ENCODE measurements around the gene MEGF10. TPM values are rescaled to one million over a fixed set of nuclear protein-coding genes. Genes with fewer than 3 reads are reported as not detected.

MEGF10 gene
- total and polyA plus RNA-seq, 8 donors = 0.17 to 1.7 (median 0.76) TPM

- ATAC-seq (no peak), DNase-seq (no peak)
- Histone ChIP-seq H3K4me1 (no peaks in the 10 kb centered on the region), H3K9me3 (no peaks in the 10 kb centered on the region), H3K27ac (no peak overlapping the region), H3K36me3 (no peaks in the 10 kb centered on the region), H3K4me3 (no peak overlapping the region), H3K27me3 (no peaks in the 10 kb centered on the region)
- TF ChIP-seq, protein P1, sequence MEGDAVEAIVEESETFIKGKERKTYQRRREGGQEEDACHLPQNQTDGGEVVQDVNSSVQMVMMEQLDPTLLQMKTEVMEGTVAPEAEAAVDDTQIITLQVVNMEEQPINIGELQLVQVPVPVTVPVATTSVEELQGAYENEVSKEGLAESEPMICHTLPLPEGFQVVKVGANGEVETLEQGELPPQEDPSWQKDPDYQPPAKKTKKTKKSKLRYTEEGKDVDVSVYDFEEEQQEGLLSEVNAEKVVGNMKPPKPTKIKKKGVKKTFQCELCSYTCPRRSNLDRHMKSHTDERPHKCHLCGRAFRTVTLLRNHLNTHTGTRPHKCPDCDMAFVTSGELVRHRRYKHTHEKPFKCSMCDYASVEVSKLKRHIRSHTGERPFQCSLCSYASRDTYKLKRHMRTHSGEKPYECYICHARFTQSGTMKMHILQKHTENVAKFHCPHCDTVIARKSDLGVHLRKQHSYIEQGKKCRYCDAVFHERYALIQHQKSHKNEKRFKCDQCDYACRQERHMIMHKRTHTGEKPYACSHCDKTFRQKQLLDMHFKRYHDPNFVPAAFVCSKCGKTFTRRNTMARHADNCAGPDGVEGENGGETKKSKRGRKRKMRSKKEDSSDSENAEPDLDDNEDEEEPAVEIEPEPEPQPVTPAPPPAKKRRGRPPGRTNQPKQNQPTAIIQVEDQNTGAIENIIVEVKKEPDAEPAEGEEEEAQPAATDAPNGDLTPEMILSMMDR (IDR thresholded peaks at IDR 0.05) = no peak
- intact Hi-C loops (cut with DNase I) = no loop called here
These were observed 145.2 kb downstream of the MEGF10 start for GRCh38 chr5:127435821-127436220.

DNA sequence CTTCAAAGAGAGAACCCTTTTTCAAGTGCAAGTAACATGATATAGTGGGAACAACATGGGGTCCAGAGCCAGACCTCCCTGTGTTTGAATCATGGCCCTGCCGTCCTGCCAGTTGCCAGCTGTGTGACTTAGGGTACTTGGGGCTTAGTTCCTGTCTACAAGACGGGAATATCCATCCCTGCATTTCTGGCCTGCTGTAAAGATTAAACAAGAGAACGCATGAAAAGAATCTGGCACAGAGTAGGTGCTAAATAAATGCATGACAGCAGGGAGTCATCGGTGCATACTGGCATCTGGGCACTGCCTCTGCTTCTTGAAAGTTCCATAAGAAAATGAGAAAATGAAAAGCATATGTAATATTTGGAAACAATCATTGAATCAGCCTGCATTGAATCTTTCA is 149.0 kb downstream of the MEGF10 start:
- no peak overlapping the region for H3K4me3 ChIP-seq
- intact Hi-C loops (cut with DNase I) = no loop called here

GRCh38 chr5:127440831-127441230 is 150.2 kb downstream of the MEGF10 start:
- Histone ChIP-seq H3K4me3 (no peak overlapping the region), H3K27ac (no peak overlapping the region), H3K36me3 (no peaks in the 10 kb centered on the region), H3K4me1 (no peaks in the 10 kb centered on the region), H3K9me3 (no peaks in the 10 kb centered on the region), H3K27me3 (no peaks in the 10 kb centered on the region)
- TF ChIP-seq, protein P1 (IDR thresholded peaks at IDR 0.05) = no peak
- no peak for ATAC-seq
- intact Hi-C loops (cut with DNase I) = no loop called here
- DNase-seq = no peak

More for the DNA sequence above, 149.0 kb downstream of the MEGF10 start:
- TF ChIP-seq, protein P1 (IDR thresholded peaks at IDR 0.05) = no peak
- Histone ChIP-seq H3K9me3 (no peaks in the 10 kb centered on the region), H3K27ac (no peak overlapping the region), H3K27me3 (no peaks in the 10 kb centered on the region), H3K4me1 (no peaks in the 10 kb centered on the region), H3K36me3 (no peaks in the 10 kb centered on the region)
- DNase-seq = no peak
- no peak for ATAC-seq

DNA sequence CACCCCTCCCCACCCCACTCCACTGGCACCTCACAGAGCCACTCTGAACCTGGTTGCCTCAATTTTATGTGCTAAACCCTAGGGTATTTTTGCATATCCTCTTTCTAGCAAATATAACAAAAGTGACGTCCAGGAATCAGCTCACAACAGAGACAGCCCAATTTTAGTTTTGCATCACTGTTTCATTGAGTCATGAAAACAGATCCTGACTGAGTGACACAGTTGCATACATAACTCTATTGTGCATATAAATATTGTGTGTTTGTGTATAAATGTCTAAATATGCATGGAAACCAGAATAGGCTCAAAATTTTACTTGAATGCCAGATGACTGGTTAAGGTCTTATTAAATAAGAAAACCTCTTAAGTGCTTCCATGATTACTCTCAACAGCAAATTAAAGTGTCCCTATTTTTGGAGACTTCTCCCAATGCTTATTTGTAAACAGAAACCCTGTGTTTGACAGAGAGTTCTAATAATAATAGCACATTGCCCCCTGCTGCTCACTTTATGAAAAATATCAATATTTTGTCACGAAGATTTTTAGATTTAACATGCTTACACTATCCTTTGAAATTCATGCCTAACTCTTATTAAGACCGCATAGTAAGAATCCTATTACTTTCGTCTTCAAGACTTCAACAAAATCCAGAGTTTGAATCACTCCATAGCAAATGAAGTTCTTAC is 151.3 kb downstream of the MEGF10 start:
- Histone ChIP-seq H3K4me1 (no peaks in the 10 kb centered on the region), H3K36me3 (no peaks in the 10 kb centered on the region), H3K27me3 (no peaks in the 10 kb centered on the region), H3K4me3 (no peak overlapping the region), H3K9me3 (no peaks in the 10 kb centered on the region), H3K27ac (no peak overlapping the region)
- ATAC-seq (no peak), DNase-seq (no peak)
- intact Hi-C loops (cut with DNase I) = no loop called here
- TF ChIP-seq, protein P1 (IDR thresholded peaks at IDR 0.05) = no peak

DNA sequence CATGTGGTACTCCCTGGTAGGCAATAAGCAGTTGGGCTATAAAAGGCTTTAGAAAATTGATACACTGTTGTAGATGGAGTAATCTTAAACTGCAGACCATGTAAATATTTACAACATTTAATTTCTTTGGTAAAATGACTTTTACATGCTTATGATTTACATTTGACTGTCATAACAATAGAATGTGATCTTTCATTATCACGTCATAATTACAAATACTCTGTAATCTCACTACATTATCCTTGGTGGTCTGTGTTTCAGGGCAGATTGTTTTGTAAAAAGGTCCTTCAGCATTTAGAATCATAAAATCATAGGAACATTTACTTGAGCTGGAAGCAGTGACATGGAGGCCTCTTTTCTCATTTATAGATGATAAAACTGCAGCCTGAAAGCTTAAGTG is 153.6 kb downstream of the MEGF10 start:
- TF ChIP-seq, protein P1 (IDR thresholded peaks at IDR 0.05) = no peak
- Histone ChIP-seq H3K9me3 (no peaks in the 10 kb centered on the region), H3K4me1 (no peaks in the 10 kb centered on the region), H3K27me3 (no peaks in the 10 kb centered on the region), H3K36me3 (no peaks in the 10 kb centered on the region), H3K27ac (no peak overlapping the region), H3K4me3 (no peak overlapping the region)
- intact Hi-C loops (cut with DNase I) = no loop called here
- ATAC-seq = no peak
- DNase-seq = peak in 1 of 4 donors; percentile 19
